ENCODE measurements around the gene CD86. TPM values are rescaled to one million over a fixed set of nuclear protein-coding genes. Genes with fewer than 3 reads are reported as not detected.
A peak's percentile ranks its signal among the peaks of the same experiment; 100 is the strongest.

Gene CD86
- polyA plus RNA-seq, 1 donor from 2014 or later, result 85.1 TPM

- peaks cover 52 to 58% (median 53%) of the 10 kb centered on the region in 3 donors for H3K4me1 Mint-ChIP-seq
- peaks cover 0 to 2% (median 0%) of the 10 kb centered on the region in 3 donors for H3K9me3 Mint-ChIP-seq
- H3K36me3 Mint-ChIP-seq, result peaks cover 13% of the 10 kb centered on the region
- H3K27me3 Mint-ChIP-seq, result no peaks in the 10 kb centered on the region
- H3K4me3 Mint-ChIP-seq, result peak overlapping the region; percentile 60 to 93 (median 73)
- H3K27ac Mint-ChIP-seq, result peak overlapping the region; percentile 54 to 80 (median 64)
Measured at GRCh38 chr3:122067588-122068240, 12.6 kb downstream of the CD86 start.

DNA sequence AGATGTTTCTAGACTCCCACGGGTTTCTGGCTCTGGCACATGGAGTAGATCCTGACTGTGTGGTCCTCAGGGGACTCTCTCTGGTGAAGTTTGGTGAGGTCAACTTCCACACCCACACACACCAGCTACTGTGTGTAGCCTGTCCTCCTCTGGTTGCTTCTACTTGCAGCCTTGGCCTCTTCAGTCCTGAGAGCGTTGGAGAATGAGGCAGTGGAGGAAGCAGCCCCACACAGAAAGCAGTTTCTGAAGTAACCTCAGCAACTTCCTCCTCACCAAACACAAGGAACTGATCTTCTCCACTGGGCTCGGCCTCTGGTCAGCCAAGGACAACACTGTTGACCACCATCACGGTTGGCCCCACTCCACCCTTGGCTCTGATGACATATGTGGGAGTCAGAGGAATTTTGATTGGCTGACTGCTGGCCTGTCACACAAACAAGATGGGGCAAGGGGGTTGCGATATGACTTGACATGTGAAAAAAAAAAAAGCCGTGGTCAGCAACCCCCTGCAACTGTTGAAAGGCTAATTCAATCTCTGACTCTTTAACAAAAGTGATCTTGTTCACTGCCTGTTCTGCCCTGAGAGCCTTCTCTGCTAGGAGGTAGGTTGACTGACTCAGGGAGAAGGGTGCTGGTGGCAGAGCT lies 19.6 kb downstream of the CD86 start:
- H3K27ac Mint-ChIP-seq, result peak overlapping the region; percentile 48 to 90 (median 85)
- H3K36me3 Mint-ChIP-seq, result peaks cover 7% of the 10 kb centered on the region
- no peaks in the 10 kb centered on the region for H3K27me3 Mint-ChIP-seq
- H3K4me1 Mint-ChIP-seq, result peaks cover 52 to 57% (median 53%) of the 10 kb centered on the region in 3 donors
- H3K9me3 Mint-ChIP-seq, result no peaks in the 10 kb centered on the region
- peak overlapping the region; percentile 67 to 97 (median 86) for H3K4me3 Mint-ChIP-seq

GRCh38 chr3:122076491-122077292 lies 21.5 kb downstream of the CD86 start:
- Mint-ChIP-seq H3K4me1 (peaks cover 62 to 63% (median 63%) of the 10 kb centered on the region in 3 donors), H3K27ac (peak overlapping the region; percentile 37 to 97 (median 76)), H3K9me3 (no peaks in the 10 kb centered on the region), H3K27me3 (no peaks in the 10 kb centered on the region), H3K4me3 (peak overlapping the region; percentile 97 to 98 (median 97)), H3K36me3 (peaks cover 6% of the 10 kb centered on the region)

- H3K4me3 Mint-ChIP-seq, result peak overlapping the region; percentile 97 to 98 (median 97)
- peak overlapping the region; percentile 37 to 97 (median 76) for H3K27ac Mint-ChIP-seq
- H3K36me3 Mint-ChIP-seq, result peaks cover 6% of the 10 kb centered on the region
- H3K4me1 Mint-ChIP-seq, result peaks cover 70 to 72% (median 72%) of the 10 kb centered on the region in 3 donors
- peaks cover 2% of the 10 kb centered on the region for H3K27me3 Mint-ChIP-seq
- no peaks in the 10 kb centered on the region for H3K9me3 Mint-ChIP-seq
Measured at GRCh38 chr3:122077293-122078234, 22.4 kb downstream of the CD86 start.

GRCh38 chr3:122078235-122078935 lies 23.2 kb downstream of the CD86 start:
- peaks cover 2% of the 10 kb centered on the region for H3K27me3 Mint-ChIP-seq
- peak overlapping the region; percentile 37 to 97 (median 76) for H3K27ac Mint-ChIP-seq
- H3K4me3 Mint-ChIP-seq, result peak overlapping the region; percentile 97 to 98 (median 97)
- H3K36me3 Mint-ChIP-seq, result peaks cover 3% of the 10 kb centered on the region
- H3K9me3 Mint-ChIP-seq, result no peaks in the 10 kb centered on the region
- peaks cover 68 to 77% (median 75%) of the 10 kb centered on the region in 3 donors for H3K4me1 Mint-ChIP-seq

DNA sequence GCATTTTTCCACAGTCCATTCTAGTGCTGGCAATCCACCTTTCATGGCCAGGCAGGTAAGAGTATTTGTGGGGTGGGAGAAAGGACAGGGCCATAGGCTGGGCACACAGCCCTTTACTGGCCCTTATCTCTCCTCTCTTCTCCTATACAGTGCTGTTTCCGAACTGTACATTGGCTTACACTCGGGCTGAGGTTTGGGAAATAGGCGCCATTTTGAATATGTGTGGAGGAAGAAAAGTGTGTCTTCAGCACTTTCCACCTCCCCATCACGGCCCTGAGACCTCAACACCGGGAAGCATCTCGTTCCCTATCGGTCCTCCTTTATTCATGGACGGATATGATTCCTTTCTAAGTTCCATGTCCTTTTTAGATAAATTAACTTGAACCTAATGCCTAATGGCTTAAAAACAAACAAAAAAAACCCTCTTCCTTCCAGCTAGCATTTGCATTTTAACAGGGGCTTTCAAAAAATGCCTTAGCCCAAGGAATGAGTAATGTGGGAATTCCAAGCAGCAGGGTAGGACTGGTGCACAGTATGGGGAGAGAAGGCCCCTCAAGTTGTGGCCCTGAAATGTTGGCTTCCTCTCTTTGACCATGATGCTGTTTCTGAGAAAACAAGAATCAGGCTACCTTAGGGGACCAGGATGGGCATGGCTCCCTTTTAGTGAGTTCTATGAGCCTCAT lies 24.5 kb downstream of the CD86 start:
- Mint-ChIP-seq H3K4me1 (peaks cover 61 to 74% (median 68%) of the 10 kb centered on the region in 3 donors), H3K27me3 (peaks cover 2% of the 10 kb centered on the region), H3K36me3 (peaks cover 2% of the 10 kb centered on the region), H3K9me3 (no peaks in the 10 kb centered on the region), H3K4me3 (peak overlapping the region; percentile 88 to 98 (median 97)), H3K27ac (peak overlapping the region; percentile 17 to 88 (median 86))

DNA sequence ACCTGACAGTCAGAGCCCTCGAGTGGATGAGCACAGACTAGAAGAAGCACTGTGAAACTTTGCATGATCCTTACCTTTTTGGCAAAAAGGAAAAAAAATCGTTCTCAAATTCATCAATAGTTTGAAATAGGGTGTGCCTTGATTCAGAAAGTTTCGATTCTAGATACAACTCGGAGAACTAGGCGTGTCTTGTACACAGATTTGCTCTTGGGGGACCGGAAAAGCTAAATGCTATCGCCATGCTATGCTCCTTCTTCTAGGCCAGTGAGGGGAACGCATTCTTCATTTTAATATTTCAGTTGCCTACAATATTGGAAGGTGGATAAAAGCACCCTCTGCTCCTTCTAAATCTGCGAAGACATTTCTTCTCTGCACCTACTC lies 25.0 kb downstream of the CD86 start:
- H3K27me3 Mint-ChIP-seq, result peaks cover 2% of the 10 kb centered on the region
- peaks cover 2% of the 10 kb centered on the region for H3K36me3 Mint-ChIP-seq
- H3K9me3 Mint-ChIP-seq, result no peaks in the 10 kb centered on the region
- H3K27ac Mint-ChIP-seq, result peak overlapping the region; percentile 17 to 88 (median 86)
- peaks cover 61 to 73% (median 69%) of the 10 kb centered on the region in 3 donors for H3K4me1 Mint-ChIP-seq
- peak overlapping the region; percentile 88 to 98 (median 97) for H3K4me3 Mint-ChIP-seq

GRCh38 chr3:122081543-122082247 lies 26.5 kb downstream of the CD86 start:
- Mint-ChIP-seq H3K27ac (peak overlapping the region in 1 of 3 donors; percentile 88), H3K36me3 (peaks cover 4% of the 10 kb centered on the region), H3K4me3 (peak overlapping the region; percentile 19 to 98 (median 88)), H3K4me1 (peaks cover 55 to 72% (median 70%) of the 10 kb centered on the region in 3 donors), H3K27me3 (peaks cover 2% of the 10 kb centered on the region), H3K9me3 (no peaks in the 10 kb centered on the region)

GRCh38 chr3:122082357-122082756 lies 27.2 kb downstream of the CD86 start:
- H3K9me3 Mint-ChIP-seq, result no peaks in the 10 kb centered on the region
- no peak overlapping the region for H3K27ac Mint-ChIP-seq
- peaks cover 4% of the 10 kb centered on the region for H3K36me3 Mint-ChIP-seq
- H3K4me3 Mint-ChIP-seq, result peak overlapping the region; percentile 25 to 98 (median 62)
- peaks cover 2% of the 10 kb centered on the region for H3K27me3 Mint-ChIP-seq
- peaks cover 50 to 72% (median 70%) of the 10 kb centered on the region in 3 donors for H3K4me1 Mint-ChIP-seq

DNA sequence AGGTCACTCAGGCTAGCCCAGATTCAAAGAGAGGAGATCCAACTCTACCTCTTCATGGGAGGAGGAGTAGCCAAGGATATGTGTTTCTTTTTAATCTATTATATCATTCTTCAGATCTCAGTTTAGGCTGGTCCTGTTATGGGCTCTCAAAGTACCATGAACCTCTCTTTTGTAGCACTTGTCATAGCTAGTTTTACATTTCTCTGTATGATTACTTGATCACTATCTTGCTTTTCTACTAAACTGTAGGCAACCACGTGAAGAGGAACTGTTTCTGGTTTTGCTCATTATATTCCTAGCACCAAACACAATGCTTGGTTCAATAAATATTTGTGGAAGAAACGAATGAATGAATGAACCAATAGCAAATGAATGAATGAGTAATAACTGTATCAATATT lies 29.6 kb downstream of the CD86 start:
- H3K27ac Mint-ChIP-seq, result no peak overlapping the region
- peaks cover 2% of the 10 kb centered on the region for H3K27me3 Mint-ChIP-seq
- H3K4me3 Mint-ChIP-seq, result peak overlapping the region in 1 of 4 donors; percentile 28
- H3K36me3 Mint-ChIP-seq, result peaks cover 10% of the 10 kb centered on the region
- H3K9me3 Mint-ChIP-seq, result no peaks in the 10 kb centered on the region
- peaks cover 43 to 73% (median 71%) of the 10 kb centered on the region in 3 donors for H3K4me1 Mint-ChIP-seq

GRCh38 chr3:122085673-122086072 lies 30.5 kb downstream of the CD86 start:
- peak overlapping the region in 2 of 4 donors; percentile 9 to 80 for H3K4me3 Mint-ChIP-seq
- peaks cover 2% of the 10 kb centered on the region for H3K27me3 Mint-ChIP-seq
- H3K36me3 Mint-ChIP-seq, result peaks cover 10% of the 10 kb centered on the region
- H3K4me1 Mint-ChIP-seq, result peaks cover 40 to 71% (median 67%) of the 10 kb centered on the region in 3 donors
- peak overlapping the region in 1 of 3 donors; percentile 36 for H3K27ac Mint-ChIP-seq
- H3K9me3 Mint-ChIP-seq, result no peaks in the 10 kb centered on the region

DNA sequence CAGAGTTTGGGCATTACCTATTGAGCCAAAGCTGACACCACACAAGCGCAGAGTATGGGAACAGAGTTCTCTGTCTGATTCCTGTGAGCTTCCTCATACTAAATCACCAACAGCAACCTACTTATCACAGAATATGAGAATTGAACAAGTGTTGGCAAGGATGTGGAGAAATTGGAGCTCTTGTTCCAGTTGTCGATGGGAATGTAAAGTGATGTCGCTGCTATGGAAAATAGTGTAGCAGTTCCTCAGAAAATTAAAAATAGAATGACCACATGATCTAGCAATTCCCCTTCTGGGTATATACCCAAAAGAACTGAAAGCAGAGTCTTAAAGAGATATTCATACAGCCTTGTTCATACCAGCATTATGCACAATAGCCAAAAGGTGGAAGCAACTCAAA lies 33.4 kb downstream of the CD86 start:
- Mint-ChIP-seq H3K36me3 (peaks cover 9% of the 10 kb centered on the region), H3K9me3 (no peaks in the 10 kb centered on the region), H3K27ac (peak overlapping the region in 1 of 3 donors; percentile 9), H3K4me1 (peaks cover 45 to 68% (median 58%) of the 10 kb centered on the region in 3 donors), H3K27me3 (peaks cover 4% of the 10 kb centered on the region), H3K4me3 (peak overlapping the region in 1 of 4 donors; percentile 24)

All from IgD-negative memory B cell (primary cell).